Measurements from ENCODE around the gene PRMT3. TPM values are rescaled to one million over a fixed set of nuclear protein-coding genes. Genes with fewer than 3 reads are reported as not detected.

PRMT3 gene
- total and polyA plus RNA-seq, 12 donors, result 7.6 to 23.4 (median 15.0) TPM

DNA sequence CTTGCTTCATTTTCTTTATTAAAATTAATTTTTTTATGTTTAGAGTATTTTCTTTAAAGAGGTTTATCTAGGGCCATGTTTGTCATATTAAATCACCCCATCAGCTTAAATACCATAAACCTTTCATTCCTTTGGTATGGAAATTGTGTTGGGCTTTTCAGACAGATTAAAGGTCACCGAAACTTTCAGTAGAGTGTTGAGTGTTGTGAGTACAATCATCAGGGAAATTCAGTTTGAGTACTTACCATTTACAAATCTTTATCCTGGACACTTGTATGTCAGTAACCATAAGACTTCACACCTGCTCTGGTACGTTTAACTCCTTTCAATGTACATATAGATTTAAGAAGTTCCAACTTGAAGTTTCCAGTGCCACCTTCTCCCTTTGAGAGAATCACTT is 12.0 kb downstream of the PRMT3 start:
- Histone ChIP-seq H3K36me3 (replicated peaks in 1 of 2) (peaks cover 4 to 20% of the 10 kb centered on the region in 2 donors), H3K4me3 (no peak overlapping the region), H3K9me3 (replicated peaks in 1 of 3) (no peaks in the 10 kb centered on the region), H3K27me3 (no peaks in the 10 kb centered on the region), H3K27ac (no peak overlapping the region), H3K4me1 (replicated peaks in 1 of 2) (no peaks in the 10 kb centered on the region)
- TF ChIP-seq, protein P1, sequence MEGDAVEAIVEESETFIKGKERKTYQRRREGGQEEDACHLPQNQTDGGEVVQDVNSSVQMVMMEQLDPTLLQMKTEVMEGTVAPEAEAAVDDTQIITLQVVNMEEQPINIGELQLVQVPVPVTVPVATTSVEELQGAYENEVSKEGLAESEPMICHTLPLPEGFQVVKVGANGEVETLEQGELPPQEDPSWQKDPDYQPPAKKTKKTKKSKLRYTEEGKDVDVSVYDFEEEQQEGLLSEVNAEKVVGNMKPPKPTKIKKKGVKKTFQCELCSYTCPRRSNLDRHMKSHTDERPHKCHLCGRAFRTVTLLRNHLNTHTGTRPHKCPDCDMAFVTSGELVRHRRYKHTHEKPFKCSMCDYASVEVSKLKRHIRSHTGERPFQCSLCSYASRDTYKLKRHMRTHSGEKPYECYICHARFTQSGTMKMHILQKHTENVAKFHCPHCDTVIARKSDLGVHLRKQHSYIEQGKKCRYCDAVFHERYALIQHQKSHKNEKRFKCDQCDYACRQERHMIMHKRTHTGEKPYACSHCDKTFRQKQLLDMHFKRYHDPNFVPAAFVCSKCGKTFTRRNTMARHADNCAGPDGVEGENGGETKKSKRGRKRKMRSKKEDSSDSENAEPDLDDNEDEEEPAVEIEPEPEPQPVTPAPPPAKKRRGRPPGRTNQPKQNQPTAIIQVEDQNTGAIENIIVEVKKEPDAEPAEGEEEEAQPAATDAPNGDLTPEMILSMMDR (IDR thresholded peaks at IDR 0.05), result no peak
- TF ChIP-seq POLR2A (IDR thresholded peaks at IDR 0.05), result no peak
- intact Hi-C loops (cut with DNase I), result loop anchor here (5.0 to 10.0 kb wide), 2 partner anchors 205 to 213 kb away; no protein-coding TSS in a partner anchor
- 85 to 96% (median 89%) methylated on average over 2 of the region's 2 CpGs for WGBS, 4 donors
- no peak for DNase-seq

GRCh38 chr11:20403059-20403458 is 15.5 kb downstream of the PRMT3 start:
- peaks cover 4 to 30% of the 10 kb centered on the region in 2 donors for H3K36me3 ChIP-seq (replicated peaks in 1 of 2)
- TF ChIP-seq, protein P1 (IDR thresholded peaks at IDR 0.05), result no peak
- TF ChIP-seq POLR2A (IDR thresholded peaks at IDR 0.05), result no peak
- DNase-seq, result no peak
- no peak overlapping the region for H3K4me3 ChIP-seq
- no peaks in the 10 kb centered on the region for H3K9me3 ChIP-seq (replicated peaks in 1 of 3)
- WGBS, 4 donors, result 92 to 98% (median 97%) methylated on average over 1 of the region's 1 CpG
- H3K4me1 ChIP-seq (replicated peaks in 1 of 2), result no peaks in the 10 kb centered on the region
- H3K27ac ChIP-seq, result no peak overlapping the region
- intact Hi-C loops (cut with DNase I), result no loop called here
- no peaks in the 10 kb centered on the region for H3K27me3 ChIP-seq

- H3K27ac ChIP-seq, result no peak overlapping the region
- H3K36me3 ChIP-seq (replicated peaks in 1 of 2), result peaks cover 0 to 23% of the 10 kb centered on the region in 2 donors
- intact Hi-C loops (cut with DNase I), result no loop called here
- H3K4me1 ChIP-seq (replicated peaks in 1 of 2), result no peaks in the 10 kb centered on the region
- H3K9me3 ChIP-seq (replicated peaks in 1 of 3), result no peaks in the 10 kb centered on the region
- H3K27me3 ChIP-seq, result no peaks in the 10 kb centered on the region
- DNase-seq, result no peak
- no peak overlapping the region for H3K4me3 ChIP-seq
- TF ChIP-seq, protein P1 (IDR thresholded peaks at IDR 0.05), result no peak
- TF ChIP-seq POLR2A (IDR thresholded peaks at IDR 0.05), result no peak
Observed at GRCh38 chr11:20406484-20406883, 19.0 kb downstream of the PRMT3 start.

GRCh38 chr11:20407344-20407743 is 19.8 kb downstream of the PRMT3 start:
- Histone ChIP-seq H3K4me1 (replicated peaks in 1 of 2) (no peaks in the 10 kb centered on the region), H3K27me3 (no peaks in the 10 kb centered on the region), H3K4me3 (no peak overlapping the region), H3K36me3 (replicated peaks in 1 of 2) (peaks cover 0 to 23% of the 10 kb centered on the region in 2 donors), H3K9me3 (replicated peaks in 1 of 3) (no peaks in the 10 kb centered on the region), H3K27ac (no peak overlapping the region)
- intact Hi-C loops (cut with DNase I), result no loop called here
- TF ChIP-seq, protein P1 (IDR thresholded peaks at IDR 0.05), result no peak
- WGBS, 4 donors, result 63 to 65% (median 64%) methylated on average over 3 of the region's 3 CpGs
- DNase-seq, result no peak

Data from adrenal gland (tissue), 12 donors.